Renal cortical epithelial cell (primary cell): Measurements from ENCODE around the gene CKMT1B. TPM values are rescaled to one million over a fixed set of nuclear protein-coding genes. Genes with fewer than 3 reads are reported as not detected.
"Not testable (repeated sequence)": the region's sequence is repeated elsewhere in the genome, so short reads cannot be mapped to it uniquely, and the experiment has no call there.

ENCODE experiments used
- DNase-seq: peaks from one replicate; pipeline ENCODE4 v3.0.0-alpha.2; 2011; ENCODE audit warnings: low read depth
- total RNA-seq: library from RNA; depleted of rRNA; stranded (reverse); fragments of >200 nt; gene quantifications from 2 replicates; pipeline ENCODE4 v1.2.3, GENCODE V29; 2014

CKMT1B gene
- total RNA-seq, 1 donor from 2014 or later = 0.10 TPM

GRCh38 chr15:43638464-43639204 lies 44.8 kb downstream of the CKMT1B start:
- not testable (repeated sequence) for DNase-seq

Other genes with a start within 250 kb of the CKMT1B start
- 32.9 and 35.1 TPM in 2 replicates for gene ZSCAN29, start 223.0 kb upstream of the CKMT1B start, total RNA-seq
- gene TUBGCP4, start 222.9 kb upstream of the CKMT1B start, total RNA-seq = 14.2 and 22.4 TPM in 2 replicates
- gene TP53BP1, start 100.9 kb upstream of the CKMT1B start, total RNA-seq = 58.5 and 143 TPM in 2 replicates
- 0.52 and 6.1 TPM in 2 replicates for gene MAP1A, start 76.4 kb upstream of the CKMT1B start, total RNA-seq
- 9.6 and 43.3 TPM in 2 replicates for gene PPIP5K1, start 3.8 kb upstream of the CKMT1B start, total RNA-seq
- 0.05 TPM in 1 of 2 replicates, not detected in the other for gene STRC, start 24.8 kb downstream of the CKMT1B start, total RNA-seq
- 0.52 and 0.60 TPM in 2 replicates for gene CATSPER2, start 54.8 kb downstream of the CKMT1B start, total RNA-seq
- gene CKMT1A, start 99.8 kb downstream of the CKMT1B start, total RNA-seq = 0.35 TPM in 1 of 2 replicates, not detected in the other
- gene PDIA3, start 152.4 kb downstream of the CKMT1B start, total RNA-seq = 129 and 275 TPM in 2 replicates
- gene ELL3, start 182.9 kb downstream of the CKMT1B start, total RNA-seq = 5.9 and 11.6 TPM in 2 replicates
- gene SERF2, start 198.3 kb downstream of the CKMT1B start, total RNA-seq = 765 and 780 TPM in 2 replicates
- 0.05 TPM in 1 of 2 replicates, not detected in the other for gene SERINC4, start 206.2 kb downstream of the CKMT1B start, total RNA-seq
- gene HYPK, start 206.6 kb downstream of the CKMT1B start, total RNA-seq = 3.0 and 4.0 TPM in 2 replicates
- gene MFAP1, start 230.7 kb downstream of the CKMT1B start, total RNA-seq = 34.7 and 54.1 TPM in 2 replicates
- 3.8 and 17.0 TPM in 2 replicates for gene WDR76, start 233.0 kb downstream of the CKMT1B start, total RNA-seq